ENCODE measurements around the gene NCOR2.

The NCOR2 gene

DNA sequence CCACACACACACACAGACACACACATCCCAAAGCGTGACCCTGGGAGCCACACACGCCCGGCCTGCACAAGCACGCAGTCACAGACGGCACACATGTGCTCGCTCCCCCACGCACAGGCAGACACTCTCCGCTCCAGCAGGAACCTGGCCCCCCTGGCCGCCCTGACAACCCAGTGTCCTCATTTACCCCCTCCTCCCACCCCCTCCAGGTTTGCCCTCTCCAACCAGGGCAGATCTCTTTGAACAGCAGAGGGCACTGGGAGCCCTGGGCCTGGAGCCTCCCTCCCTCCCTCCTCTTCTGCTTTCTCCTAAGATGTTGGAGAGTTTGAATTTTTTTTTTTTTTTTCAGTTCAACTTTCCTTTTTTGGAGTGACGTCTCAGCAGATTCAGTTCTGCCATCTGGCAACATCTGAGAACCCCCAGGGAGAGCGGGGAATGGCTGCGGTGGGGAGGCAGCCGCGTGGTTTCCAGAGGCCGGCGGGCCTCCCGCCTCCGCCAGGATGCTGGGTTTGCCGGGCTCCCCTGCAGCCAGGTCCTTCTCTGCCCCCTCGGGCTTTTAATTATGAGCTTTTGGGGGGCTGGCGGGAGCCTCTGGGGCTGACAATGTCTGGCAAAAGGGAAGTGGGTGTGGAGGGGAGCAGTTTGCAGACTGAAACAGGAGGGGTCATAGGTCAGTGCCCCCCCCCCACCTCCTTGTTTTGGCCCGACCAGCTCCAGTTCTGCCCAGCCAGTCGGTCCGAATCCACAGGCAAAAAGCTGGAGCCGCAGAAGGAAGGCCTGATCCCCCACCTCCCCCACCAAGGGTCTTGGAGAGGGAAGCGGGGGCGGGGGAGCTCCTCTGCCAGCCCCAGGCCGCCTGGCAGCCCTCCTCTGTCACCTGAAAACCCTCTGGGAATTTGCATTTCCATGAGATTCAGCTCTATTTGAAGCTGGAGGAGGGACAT lies 1.3 kb upstream of the NCOR2 start:
- CTCF ChIA-PET, result no interaction called here
- peak; percentile 49 for DNase-seq (ENCODE audit: extremely low spot score)
- TF ChIP-seq NFRKB (IDR thresholded peaks at IDR 0.05) (no peak), FOXA1 (IDR thresholded peaks at IDR 0.05) (no peak), ELF4 (IDR thresholded peaks at IDR 0.05) (no peak), LEF1 (IDR thresholded peaks at IDR 0.05; ENCODE audit: borderline replicate concordance) (no peak), HDGF (IDR thresholded peaks at IDR 0.05; ENCODE audit: borderline replicate concordance) (no peak), CTBP1 (IDR thresholded peaks at IDR 0.05; ENCODE audit: borderline replicate concordance) (no peak), SP1 (IDR thresholded peaks at IDR 0.05) (no peak), BHLHE40 (IDR thresholded peaks at IDR 0.05; ENCODE audit: borderline replicate concordance) (no peak), ZNF384 (IDR thresholded peaks at IDR 0.05) (no peak; the same call in 1 of the 2 replicates), ARNT (IDR thresholded peaks at IDR 0.05) (no peak), L3MBTL2 (conservative IDR thresholded peaks at IDR 0.05) (peak; percentile 39), SUZ12 (IDR thresholded peaks at IDR 0.05) (no peak)
- TF ChIP-seq, protein P1, sequence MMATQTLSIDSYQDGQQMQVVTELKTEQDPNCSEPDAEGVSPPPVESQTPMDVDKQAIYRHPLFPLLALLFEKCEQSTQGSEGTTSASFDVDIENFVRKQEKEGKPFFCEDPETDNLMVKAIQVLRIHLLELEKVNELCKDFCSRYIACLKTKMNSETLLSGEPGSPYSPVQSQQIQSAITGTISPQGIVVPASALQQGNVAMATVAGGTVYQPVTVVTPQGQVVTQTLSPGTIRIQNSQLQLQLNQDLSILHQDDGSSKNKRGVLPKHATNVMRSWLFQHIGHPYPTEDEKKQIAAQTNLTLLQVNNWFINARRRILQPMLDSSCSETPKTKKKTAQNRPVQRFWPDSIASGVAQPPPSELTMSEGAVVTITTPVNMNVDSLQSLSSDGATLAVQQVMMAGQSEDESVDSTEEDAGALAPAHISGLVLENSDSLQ (IDR thresholded peaks at IDR 0.05), result peak; percentile 25; the same call in 1 of the 2 replicates
- POLR2A ChIA-PET, result interaction anchor here (1.3 kb wide), 1 partner anchor 49 kb away, joined by 3 read pairs; no protein-coding TSS in a partner anchor

DNA sequence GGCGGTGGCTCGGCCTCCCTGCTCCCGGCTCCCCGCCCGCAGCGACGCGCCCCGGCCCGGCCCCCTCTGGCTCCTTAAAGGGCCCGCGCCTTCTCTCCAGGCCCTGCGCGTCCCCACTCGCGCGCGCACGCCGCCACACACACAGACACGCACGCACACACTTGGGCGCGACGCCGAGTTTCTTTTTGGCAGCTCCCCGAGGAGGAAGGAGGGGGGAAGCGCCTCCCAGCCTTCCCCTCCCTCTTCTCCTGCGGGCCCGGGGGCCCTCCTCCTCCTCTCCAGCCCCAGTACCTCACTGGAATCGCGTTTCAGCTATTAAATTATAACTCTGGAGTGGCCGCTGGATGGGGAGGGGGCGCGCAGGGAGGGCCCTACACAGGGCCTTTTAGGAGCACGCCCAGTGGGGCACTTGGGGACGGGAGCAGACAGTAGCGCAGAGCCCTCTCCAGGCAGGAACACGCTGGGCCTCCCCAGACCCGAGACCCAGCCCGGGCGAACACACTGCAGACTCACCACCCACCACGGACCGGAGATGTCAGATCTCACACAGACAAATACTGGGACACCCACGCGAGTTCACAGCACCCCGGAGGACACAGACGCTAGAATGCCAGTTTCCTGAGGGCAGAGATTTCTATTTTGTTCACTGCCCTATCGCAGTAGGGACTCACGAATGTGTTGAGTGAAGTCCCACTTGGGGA lies 411 bp upstream of the NCOR2 start:
- TF ChIP-seq NFRKB (IDR thresholded peaks at IDR 0.05), result no peak
- TF ChIP-seq TARDBP (IDR thresholded peaks at IDR 0.05), result peak; percentile 65
- 0 out of 2 replicates have a peak, but pooled peaks have one; percentile 47 for TF ChIP-seq FOXM1 (IDR thresholded peaks at IDR 0.05; ENCODE audit: borderline replicate concordance)
- TF ChIP-seq, protein P1 (IDR thresholded peaks at IDR 0.05), result no peak
- no peak for TF ChIP-seq HDGF (IDR thresholded peaks at IDR 0.05; ENCODE audit: borderline replicate concordance)
- TF ChIP-seq CTBP1 (IDR thresholded peaks at IDR 0.05; ENCODE audit: borderline replicate concordance), result no peak
- TF ChIP-seq ELF4 (IDR thresholded peaks at IDR 0.05), result no peak
- TF ChIP-seq SUZ12 (IDR thresholded peaks at IDR 0.05), result no peak
- TF ChIP-seq FOXK2 (IDR thresholded peaks at IDR 0.05), result no peak
- peak; percentile 87 for DNase-seq (ENCODE audit: extremely low spot score)
- CTCF ChIA-PET, result no interaction called here
- POLR2A ChIA-PET, result no interaction called here

DNA sequence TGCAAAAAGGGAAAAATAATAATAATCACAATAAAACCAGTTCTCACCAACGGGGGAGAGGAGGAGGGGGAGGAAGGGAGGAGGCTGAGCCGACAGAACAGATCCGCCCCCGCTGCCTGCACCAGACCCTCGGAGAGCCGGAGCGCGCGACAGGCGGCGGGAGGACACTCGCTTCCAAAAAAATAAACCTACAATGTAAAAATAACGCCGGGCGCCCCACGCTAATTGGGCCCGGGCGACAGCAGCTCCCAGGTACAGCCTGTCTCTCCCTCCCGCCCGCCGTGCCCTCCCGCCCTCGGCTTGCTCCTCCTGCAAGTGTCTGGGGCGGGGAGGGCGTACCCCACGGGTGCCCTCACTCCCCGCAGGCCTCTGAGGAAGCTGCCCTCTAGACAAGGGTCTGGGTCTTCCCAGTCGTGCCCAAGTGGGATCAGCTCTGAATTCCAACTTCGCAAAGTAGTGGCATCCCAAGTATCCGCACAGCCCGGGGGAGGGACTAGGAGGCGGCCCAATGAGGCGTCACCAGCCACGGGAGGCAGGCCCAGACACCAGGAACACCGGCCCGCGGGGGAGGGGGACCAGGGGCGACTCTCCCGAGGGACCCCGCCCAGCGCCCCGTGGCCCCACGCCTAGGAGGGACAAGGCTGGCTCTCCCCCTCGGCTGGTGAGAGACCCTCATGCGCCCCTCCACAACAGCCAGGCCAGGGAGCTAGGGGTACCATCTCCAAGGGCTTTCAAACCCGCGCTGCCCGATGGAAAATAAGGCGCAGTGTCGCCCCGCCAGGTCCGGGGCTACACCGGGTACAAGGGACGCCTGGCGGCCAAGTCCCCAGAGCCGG lies 1.0 kb downstream of the NCOR2 start:
- CTCF ChIA-PET, result no interaction called here
- TF ChIP-seq NFRKB (IDR thresholded peaks at IDR 0.05) (no peak), FOXM1 (IDR thresholded peaks at IDR 0.05; ENCODE audit: borderline replicate concordance) (no peak), FOXA1 (IDR thresholded peaks at IDR 0.05) (no peak), HDGF (IDR thresholded peaks at IDR 0.05; ENCODE audit: borderline replicate concordance) (no peak)
- TF ChIP-seq, protein P1 (IDR thresholded peaks at IDR 0.05), result no peak
- POLR2A ChIA-PET, result interaction anchor here (0.6 to 1.1 kb wide), 3 partner anchors 12 to 48 kb away, joined by 3 read pairs; no protein-coding TSS in a partner anchor
- peak; percentile 81 for DNase-seq (ENCODE audit: extremely low spot score)

DNA sequence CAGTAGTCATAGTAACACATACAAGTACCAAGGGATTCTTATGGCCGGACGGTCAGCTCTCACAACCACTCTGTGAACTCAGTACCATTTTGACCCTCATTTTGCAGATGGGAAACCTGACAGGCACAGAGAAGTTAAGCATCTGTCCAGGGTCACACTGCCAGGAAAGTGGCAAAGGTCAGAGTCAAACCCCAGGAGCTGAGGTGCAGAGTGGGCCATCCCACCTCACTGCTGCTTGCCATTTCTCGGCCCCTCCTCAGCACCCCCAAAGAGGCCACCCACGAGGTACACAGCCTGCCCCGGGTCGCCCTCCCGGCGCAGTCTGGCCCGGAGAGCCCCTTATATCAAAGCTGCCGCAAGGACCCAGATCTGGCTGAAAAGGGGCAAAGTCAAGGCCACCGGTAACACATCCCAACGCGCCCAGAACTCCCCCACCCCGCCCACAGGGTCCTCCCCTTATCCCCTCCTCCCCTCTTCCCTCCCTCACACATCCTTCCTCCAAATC lies 1.7 kb downstream of the NCOR2 start:
- no peak for TF ChIP-seq SP1 (IDR thresholded peaks at IDR 0.05)
- TF ChIP-seq, protein P1 (IDR thresholded peaks at IDR 0.05), result no peak
- no peak for TF ChIP-seq ZNF384 (IDR thresholded peaks at IDR 0.05)
- no peak for TF ChIP-seq LEF1 (IDR thresholded peaks at IDR 0.05; ENCODE audit: borderline replicate concordance)
- TF ChIP-seq FOXM1 (IDR thresholded peaks at IDR 0.05; ENCODE audit: borderline replicate concordance), result no peak
- TF ChIP-seq FOXK2 (IDR thresholded peaks at IDR 0.05), result no peak
- TF ChIP-seq BHLHE40 (IDR thresholded peaks at IDR 0.05; ENCODE audit: borderline replicate concordance), result no peak
- no peak for TF ChIP-seq L3MBTL2 (conservative IDR thresholded peaks at IDR 0.05)
- no peak for TF ChIP-seq NFRKB (IDR thresholded peaks at IDR 0.05)
- TF ChIP-seq CTBP1 (IDR thresholded peaks at IDR 0.05; ENCODE audit: borderline replicate concordance), result no peak
- TF ChIP-seq ARNT (IDR thresholded peaks at IDR 0.05), result no peak
- no peak for TF ChIP-seq ELF4 (IDR thresholded peaks at IDR 0.05)
- TF ChIP-seq TARDBP (IDR thresholded peaks at IDR 0.05), result no peak
- TF ChIP-seq HDGF (IDR thresholded peaks at IDR 0.05; ENCODE audit: borderline replicate concordance), result no peak
- TF ChIP-seq SUZ12 (IDR thresholded peaks at IDR 0.05), result no peak
- no peak for TF ChIP-seq FOXA1 (IDR thresholded peaks at IDR 0.05)
- CTCF ChIA-PET, result no interaction called here

More for the DNA sequence above, 1.7 kb downstream of the NCOR2 start:
- DNase-seq (ENCODE audit: extremely low spot score), result no peak
- POLR2A ChIA-PET, result interaction anchor here (0.6 to 1.1 kb wide), 3 partner anchors 12 to 47 kb away, joined by 3 read pairs; no protein-coding TSS in a partner anchor
